Central memory CD8-positive, alpha-beta T cell (primary cell): Measurements from ENCODE around the gene ZCCHC4.

Experiments used
- ATAC-seq: fragments of 150-1000 bp; cut with Tn5 transposase; replicated peaks from 2 replicates; pipeline ENCODE4 v1.10.0; 2022; ENCODE audit warnings: mild to moderate bottlenecking, moderate FRiP score, moderate number of reproducible peaks; ENCODE audit not compliant: poor library complexity, severe bottlenecking; ENCODE audit errors: extremely low read depth
- DNase-seq, 2 donors: peaks; one replicate each; pipeline ENCODE4 v3.0.0; 2021; ENCODE audit warnings: low spot score in 2 of 2
- H3K27ac Mint-ChIP-seq: one replicate; pipeline ENCODE4 v1.8.0; 2022; ENCODE audit warnings: low read depth, mild to moderate bottlenecking, moderate library complexity, mixed read lengths
- H3K27me3 Mint-ChIP-seq: one replicate; pipeline ENCODE4 v1.8.0; 2022; ENCODE audit warnings: mixed read lengths
- H3K36me3 Mint-ChIP-seq: one replicate; pipeline ENCODE4 v1.8.0; 2022; ENCODE audit warnings: mild to moderate bottlenecking, moderate library complexity, mixed read lengths; ENCODE audit not compliant: insufficient read depth
- H3K4me1 Mint-ChIP-seq: one replicate; pipeline ENCODE4 v1.8.0; 2022; ENCODE audit warnings: mixed read lengths
- H3K4me3 Mint-ChIP-seq: one replicate; pipeline ENCODE4 v1.8.0; 2022; ENCODE audit warnings: mild to moderate bottlenecking, moderate library complexity, mixed read lengths
- H3K9me3 Mint-ChIP-seq: one replicate; pipeline ENCODE4 v1.8.0; 2022; ENCODE audit warnings: mixed read lengths

Gene ZCCHC4

DNA sequence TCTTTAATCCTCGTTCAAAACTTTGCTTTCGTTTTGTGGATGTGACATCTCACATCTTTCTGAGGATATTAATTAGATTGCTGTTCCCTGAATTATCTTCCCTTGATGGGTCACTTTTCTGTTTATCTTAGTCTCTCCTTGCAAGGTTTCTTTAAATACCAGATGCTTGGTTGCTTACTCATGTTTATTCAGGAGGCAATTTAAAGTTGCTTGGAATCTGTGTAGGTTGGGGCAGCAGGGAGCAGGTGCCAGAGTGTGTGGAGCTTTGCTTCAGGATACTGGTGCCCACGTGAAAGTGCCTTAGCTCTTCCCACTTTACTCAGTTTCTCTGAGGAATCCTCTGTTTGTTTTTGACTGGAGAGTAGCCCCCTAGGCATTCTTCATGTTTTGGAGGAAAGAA lies 88.5 kb downstream of the ZCCHC4 start:
- Mint-ChIP-seq H3K4me1 (peaks cover 22% of the 10 kb centered on the region), H3K27ac (no peak overlapping the region), H3K36me3 (peaks cover 49% of the 10 kb centered on the region), H3K4me3 (no peak overlapping the region), H3K9me3 (no peaks in the 10 kb centered on the region), H3K27me3 (no peaks in the 10 kb centered on the region)
- ATAC-seq, result no peak
- no peak for DNase-seq

GRCh38 chr4:25402521-25402920 lies 89.9 kb downstream of the ZCCHC4 start:
- Mint-ChIP-seq H3K27ac (no peak overlapping the region), H3K36me3 (peaks cover 48% of the 10 kb centered on the region), H3K4me1 (peaks cover 22% of the 10 kb centered on the region), H3K4me3 (no peak overlapping the region), H3K9me3 (no peaks in the 10 kb centered on the region), H3K27me3 (no peaks in the 10 kb centered on the region)
- no peak for ATAC-seq
- DNase-seq, result no peak

- ATAC-seq (no peak), DNase-seq (no peak)
- peaks cover 46% of the 10 kb centered on the region for H3K36me3 Mint-ChIP-seq
- no peak overlapping the region for H3K4me3 Mint-ChIP-seq
- peaks cover 14% of the 10 kb centered on the region for H3K4me1 Mint-ChIP-seq
- H3K27ac Mint-ChIP-seq, result no peak overlapping the region
- H3K9me3 Mint-ChIP-seq, result no peaks in the 10 kb centered on the region
- no peaks in the 10 kb centered on the region for H3K27me3 Mint-ChIP-seq
Measured at GRCh38 chr4:25403699-25404098, 91.1 kb downstream of the ZCCHC4 start.

GRCh38 chr4:25405453-25405852 lies 92.9 kb downstream of the ZCCHC4 start:
- no peak for ATAC-seq
- Mint-ChIP-seq H3K27me3 (no peaks in the 10 kb centered on the region), H3K9me3 (no peaks in the 10 kb centered on the region), H3K27ac (no peak overlapping the region), H3K4me3 (no peak overlapping the region), H3K36me3 (peaks cover 54% of the 10 kb centered on the region), H3K4me1 (peaks cover 4% of the 10 kb centered on the region)
- DNase-seq, result no peak

DNA sequence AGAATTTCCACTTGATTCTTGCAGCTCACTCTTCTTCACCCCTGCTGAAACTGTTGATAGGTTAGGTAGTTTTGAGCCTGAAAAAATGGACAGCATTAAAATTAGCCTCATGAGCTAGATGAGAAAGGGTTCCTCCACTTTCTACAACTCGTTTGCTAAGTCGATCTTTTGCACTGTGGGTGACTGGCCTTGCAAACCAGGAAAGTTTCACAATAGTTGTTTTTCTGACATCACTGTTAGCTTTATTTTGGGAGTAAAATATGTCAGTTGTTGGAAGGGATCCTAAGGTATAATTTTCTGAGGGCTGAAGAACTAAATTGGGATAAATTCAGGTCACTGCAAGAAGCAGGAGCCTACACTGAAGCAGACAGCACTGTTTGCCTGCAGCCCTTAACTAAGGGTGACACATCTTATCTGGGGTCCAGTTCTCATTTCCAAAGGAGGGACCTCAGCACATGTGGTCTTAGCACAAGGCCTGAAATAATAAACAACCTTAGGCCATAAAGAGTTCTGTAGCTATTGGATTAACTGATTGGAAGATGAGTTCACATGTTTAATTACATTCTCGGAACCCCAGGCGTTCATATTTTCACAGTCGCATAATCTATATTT lies 93.6 kb downstream of the ZCCHC4 start:
- no peak for DNase-seq
- peaks cover 57% of the 10 kb centered on the region for H3K36me3 Mint-ChIP-seq

DNA sequence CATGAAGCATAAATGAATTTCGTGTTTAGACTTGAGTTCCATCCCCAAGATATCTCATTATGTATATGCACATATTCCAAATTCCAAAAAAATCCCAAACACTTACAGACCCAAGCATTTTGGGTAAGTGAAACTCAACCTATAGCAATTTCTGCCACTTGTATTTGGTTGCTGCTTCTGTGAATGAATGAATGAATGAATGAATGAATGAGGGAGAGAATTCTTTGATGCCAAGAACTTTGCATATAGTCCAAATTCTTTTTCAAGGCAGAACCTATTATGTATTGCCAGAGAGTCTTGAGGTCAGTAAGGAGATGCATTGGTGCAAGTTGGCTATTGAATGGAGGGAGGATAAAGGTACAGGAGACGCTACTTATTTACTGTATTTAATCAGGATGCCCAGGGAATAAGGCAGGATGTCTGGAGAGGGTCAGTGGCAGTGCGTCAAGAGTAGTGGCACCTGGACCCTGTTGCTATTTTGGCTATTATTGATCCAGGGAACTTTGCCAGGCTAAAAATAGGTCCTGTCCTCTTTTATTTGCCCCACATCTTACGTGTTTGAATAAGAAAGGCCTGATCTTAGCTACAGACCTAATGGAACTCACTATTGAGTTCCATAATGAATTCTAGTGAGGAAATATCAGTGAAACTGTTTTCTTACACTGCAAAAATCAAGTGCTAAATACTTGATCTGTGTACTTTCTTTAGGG lies 98.4 kb downstream of the ZCCHC4 start:
- ATAC-seq, result no peak
- no peak overlapping the region for H3K4me3 Mint-ChIP-seq

More for the DNA sequence above, 93.6 kb downstream of the ZCCHC4 start:
- Mint-ChIP-seq H3K27me3 (no peaks in the 10 kb centered on the region), H3K27ac (no peak overlapping the region), H3K4me3 (no peak overlapping the region), H3K4me1 (no peaks in the 10 kb centered on the region), H3K9me3 (no peaks in the 10 kb centered on the region)
- no peak for ATAC-seq

GRCh38 chr4:25413261-25413660 lies 100.7 kb downstream of the ZCCHC4 start:
- DNase-seq (no peak), ATAC-seq (no peak)
- no peaks in the 10 kb centered on the region for H3K9me3 Mint-ChIP-seq
- no peaks in the 10 kb centered on the region for H3K4me1 Mint-ChIP-seq
- no peak overlapping the region for H3K4me3 Mint-ChIP-seq
- H3K27ac Mint-ChIP-seq, result no peak overlapping the region
- H3K27me3 Mint-ChIP-seq, result no peaks in the 10 kb centered on the region
- H3K36me3 Mint-ChIP-seq, result peaks cover 64% of the 10 kb centered on the region

More for the DNA sequence above, 98.4 kb downstream of the ZCCHC4 start:
- no peaks in the 10 kb centered on the region for H3K4me1 Mint-ChIP-seq
- H3K36me3 Mint-ChIP-seq, result peaks cover 68% of the 10 kb centered on the region
- no peak overlapping the region for H3K27ac Mint-ChIP-seq
- no peaks in the 10 kb centered on the region for H3K27me3 Mint-ChIP-seq
- no peak for DNase-seq
- no peaks in the 10 kb centered on the region for H3K9me3 Mint-ChIP-seq

DNA sequence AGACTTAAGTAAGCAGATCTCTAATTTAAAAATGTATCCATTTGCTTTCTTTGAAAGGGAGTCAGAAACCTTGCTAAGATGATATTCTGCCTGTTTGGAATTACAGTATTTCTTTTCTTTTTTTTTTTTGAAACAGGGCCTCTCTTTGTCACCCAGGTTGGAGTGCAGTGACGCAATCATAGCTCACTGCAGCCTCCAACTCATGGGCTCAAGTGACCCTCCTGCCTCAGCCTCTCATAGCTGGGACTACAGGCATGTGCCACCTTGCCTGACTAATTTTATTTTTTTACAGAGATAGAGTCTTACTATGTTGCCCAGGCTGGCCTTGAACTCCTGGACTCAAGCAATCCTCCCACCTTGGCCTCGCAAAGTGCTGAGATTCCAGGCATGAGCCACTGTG lies 104.4 kb downstream of the ZCCHC4 start:
- no peak overlapping the region for H3K27ac Mint-ChIP-seq

More for the DNA sequence above, 104.4 kb downstream of the ZCCHC4 start:
- DNase-seq (no peak), ATAC-seq (no peak)
- no peaks in the 10 kb centered on the region for H3K27me3 Mint-ChIP-seq
- no peaks in the 10 kb centered on the region for H3K4me1 Mint-ChIP-seq
- peaks cover 48% of the 10 kb centered on the region for H3K36me3 Mint-ChIP-seq
- no peaks in the 10 kb centered on the region for H3K9me3 Mint-ChIP-seq
- no peak overlapping the region for H3K4me3 Mint-ChIP-seq
